Memory B cell (primary cell): ENCODE measurements around the gene GLP2R.
"Not testable (repeated sequence)": the region's sequence is repeated elsewhere in the genome, so short reads cannot be mapped to it uniquely, and the experiment has no call there.

Experiments used
- ATAC-seq: fragments of 150-1000 bp; cut with Tn5 transposase; 2 replicates; pipeline ENCODE4 v1.10.0; 2021; ENCODE audit warnings: low read depth, mild to moderate bottlenecking, moderate library complexity
- DNase-seq, 2 donors: peaks; one replicate each; pipeline ENCODE4 v3.0.0; 2022; ENCODE audit warnings: low spot score in 2 of 2
- H3K27ac Mint-ChIP-seq: one replicate; pipeline ENCODE4 v1.8.0; 2022; ENCODE audit warnings: mild to moderate bottlenecking, moderate library complexity, mixed read lengths
- H3K27me3 Mint-ChIP-seq: one replicate; pipeline ENCODE4 v1.8.0; 2022; ENCODE audit warnings: mixed read lengths
- H3K36me3 Mint-ChIP-seq: one replicate; pipeline ENCODE4 v1.8.0; 2022; ENCODE audit warnings: mild to moderate bottlenecking, mixed read lengths
- H3K4me1 Mint-ChIP-seq: one replicate; pipeline ENCODE4 v1.8.0; 2022; ENCODE audit warnings: mixed read lengths
- H3K4me3 Mint-ChIP-seq: one replicate; pipeline ENCODE4 v1.8.0; 2022; ENCODE audit warnings: mild to moderate bottlenecking, moderate library complexity, mixed read lengths
- H3K9me3 Mint-ChIP-seq: one replicate; pipeline ENCODE4 v1.8.0; 2022; ENCODE audit warnings: mixed read lengths

GLP2R gene, protein sequence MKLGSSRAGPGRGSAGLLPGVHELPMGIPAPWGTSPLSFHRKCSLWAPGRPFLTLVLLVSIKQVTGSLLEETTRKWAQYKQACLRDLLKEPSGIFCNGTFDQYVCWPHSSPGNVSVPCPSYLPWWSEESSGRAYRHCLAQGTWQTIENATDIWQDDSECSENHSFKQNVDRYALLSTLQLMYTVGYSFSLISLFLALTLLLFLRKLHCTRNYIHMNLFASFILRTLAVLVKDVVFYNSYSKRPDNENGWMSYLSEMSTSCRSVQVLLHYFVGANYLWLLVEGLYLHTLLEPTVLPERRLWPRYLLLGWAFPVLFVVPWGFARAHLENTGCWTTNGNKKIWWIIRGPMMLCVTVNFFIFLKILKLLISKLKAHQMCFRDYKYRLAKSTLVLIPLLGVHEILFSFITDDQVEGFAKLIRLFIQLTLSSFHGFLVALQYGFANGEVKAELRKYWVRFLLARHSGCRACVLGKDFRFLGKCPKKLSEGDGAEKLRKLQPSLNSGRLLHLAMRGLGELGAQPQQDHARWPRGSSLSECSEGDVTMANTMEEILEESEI

DNA sequence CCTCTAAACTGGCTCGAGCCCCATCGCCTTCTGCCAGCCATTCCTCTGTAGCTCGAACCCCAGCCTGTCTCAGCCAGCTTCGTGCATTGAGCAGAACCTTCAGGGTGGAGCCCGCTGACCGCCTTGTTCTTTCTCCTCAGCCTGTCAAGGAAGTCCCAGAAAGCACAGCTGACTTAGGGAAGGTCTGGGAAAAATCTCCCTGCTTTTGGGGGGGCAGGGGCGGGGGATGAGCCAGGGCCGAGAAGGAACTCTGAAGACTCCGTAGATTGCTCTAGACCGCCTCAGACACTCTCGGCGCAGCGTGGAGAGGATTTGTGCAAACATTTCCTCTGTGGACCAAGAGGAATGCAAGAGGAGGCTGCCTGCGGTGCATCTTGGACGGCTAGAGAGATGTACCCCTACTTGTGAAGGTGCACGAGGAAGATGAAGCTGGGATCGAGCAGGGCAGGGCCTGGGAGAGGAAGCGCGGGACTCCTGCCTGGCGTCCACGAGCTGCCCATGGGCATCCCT lies at the start of gene GLP2R:
Gene GLP2R, plus strand, starts transcription at position 284 of the 510 bp plus-strand sequence. Its CDS starts 140 bp downstream, at position 424.
- Mint-ChIP-seq H3K9me3 (peaks cover 3% of the 10 kb centered on the region), H3K27ac (no peak within 1 kb of the TSS), H3K27me3 (peaks cover 3% of the 10 kb centered on the region), H3K4me1 (no peaks in the 10 kb centered on the region), H3K4me3 (no peak within 1 kb of the TSS), H3K36me3 (no peaks in the 10 kb centered on the region)
- no peak for ATAC-seq
- no peak for DNase-seq

DNA sequence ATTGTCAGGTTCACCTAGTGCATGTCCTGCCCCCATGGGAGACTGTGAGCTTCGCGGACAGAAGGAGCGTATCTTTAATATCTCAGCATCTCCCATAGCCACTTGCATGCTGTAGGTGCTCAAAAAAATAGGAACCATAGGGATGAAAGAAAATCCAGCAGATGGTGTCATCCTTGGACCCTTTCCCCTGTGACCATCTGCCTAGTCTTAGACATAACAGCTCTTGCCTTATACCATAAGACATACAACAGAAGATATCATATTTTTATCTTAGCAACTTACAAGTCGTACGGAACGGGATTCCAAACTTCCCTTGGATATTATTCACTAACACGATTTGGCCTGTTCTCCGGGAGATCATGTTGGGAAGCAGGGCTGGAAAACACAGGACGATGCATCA lies 48.8 kb upstream of the GLP2R start:
- Mint-ChIP-seq H3K4me3 (no peak overlapping the region), H3K9me3 (peaks cover 3% of the 10 kb centered on the region), H3K4me1 (no peaks in the 10 kb centered on the region), H3K27ac (no peak overlapping the region), H3K27me3 (peaks cover 5% of the 10 kb centered on the region), H3K36me3 (no peaks in the 10 kb centered on the region)
- DNase-seq: no peak
- ATAC-seq: no peak

DNA sequence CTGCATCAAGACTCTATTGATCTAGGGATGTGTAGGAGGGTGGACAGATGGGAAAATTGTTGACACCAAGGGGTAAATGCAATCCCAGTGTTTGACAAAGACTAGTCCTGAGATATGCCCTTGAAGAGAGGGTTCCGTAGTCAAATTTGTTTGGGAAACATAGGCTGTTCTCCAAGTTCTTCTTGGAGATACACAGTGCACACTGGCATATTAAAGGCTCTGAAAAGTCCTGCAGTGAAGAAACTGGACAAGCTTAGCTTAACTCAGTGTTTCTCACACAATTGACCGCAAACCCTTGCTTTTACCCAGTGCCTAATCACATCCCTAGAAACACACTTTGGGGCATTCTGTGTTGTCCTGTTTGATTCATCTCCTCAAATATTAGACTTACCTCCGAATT lies 45.2 kb upstream of the GLP2R start:
- H3K4me3 Mint-ChIP-seq: no peak overlapping the region
- no peaks in the 10 kb centered on the region for H3K36me3 Mint-ChIP-seq
- DNase-seq (no peak), ATAC-seq (no peak)
- peaks cover 3% of the 10 kb centered on the region for H3K9me3 Mint-ChIP-seq
- no peaks in the 10 kb centered on the region for H3K4me1 Mint-ChIP-seq
- H3K27me3 Mint-ChIP-seq: peaks cover 9% of the 10 kb centered on the region
- no peak overlapping the region for H3K27ac Mint-ChIP-seq

DNA sequence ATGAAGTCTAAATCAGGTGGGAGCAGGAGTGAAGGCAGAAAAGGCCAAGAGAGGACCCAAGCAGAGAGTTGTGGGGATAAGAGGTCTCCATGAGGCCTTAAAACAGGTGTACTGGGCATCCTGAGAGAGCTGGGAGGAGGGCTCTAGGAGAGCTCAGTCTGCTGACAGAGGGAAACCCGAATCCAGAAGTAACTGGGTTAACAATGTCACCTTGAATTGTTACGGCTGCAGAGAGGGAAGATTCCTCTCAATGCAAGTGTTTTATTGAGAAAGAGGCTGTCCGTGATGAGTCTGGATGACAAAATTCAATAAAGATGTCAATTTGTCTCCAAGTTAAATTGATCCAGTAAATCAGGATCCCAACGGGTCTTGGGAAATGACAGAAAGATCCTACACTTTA lies 42.7 kb upstream of the GLP2R start:
- Mint-ChIP-seq H3K9me3 (no peaks in the 10 kb centered on the region), H3K27ac (no peak overlapping the region), H3K4me1 (no peaks in the 10 kb centered on the region), H3K36me3 (no peaks in the 10 kb centered on the region), H3K27me3 (peaks cover 6% of the 10 kb centered on the region), H3K4me3 (no peak overlapping the region)
- ATAC-seq (no peak), DNase-seq (no peak)

DNA sequence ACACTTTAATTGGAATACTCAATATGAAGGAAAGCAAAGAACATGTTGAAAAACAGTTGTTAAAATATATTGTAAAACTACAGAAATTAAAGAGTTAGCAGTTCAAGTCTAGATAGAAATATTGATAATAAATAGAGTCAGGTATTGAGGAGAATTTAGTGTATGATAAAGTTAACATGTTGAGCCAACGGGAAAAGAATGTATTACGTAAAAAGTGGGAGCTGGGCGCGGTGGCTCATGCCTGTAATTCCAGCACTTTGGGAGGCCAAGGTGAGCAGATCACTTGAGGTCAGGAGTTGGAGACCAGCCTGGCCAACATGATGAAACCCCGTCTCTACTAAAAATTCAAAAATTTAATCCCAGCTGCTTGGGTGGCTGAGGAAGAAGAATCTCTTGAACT lies 42.3 kb upstream of the GLP2R start:
- H3K27ac Mint-ChIP-seq, ATAC-seq, H3K36me3 Mint-ChIP-seq, DNase-seq, H3K4me1 Mint-ChIP-seq, H3K9me3 Mint-ChIP-seq, H3K4me3 Mint-ChIP-seq, H3K27me3 Mint-ChIP-seq: not testable (repeated sequence)

DNA sequence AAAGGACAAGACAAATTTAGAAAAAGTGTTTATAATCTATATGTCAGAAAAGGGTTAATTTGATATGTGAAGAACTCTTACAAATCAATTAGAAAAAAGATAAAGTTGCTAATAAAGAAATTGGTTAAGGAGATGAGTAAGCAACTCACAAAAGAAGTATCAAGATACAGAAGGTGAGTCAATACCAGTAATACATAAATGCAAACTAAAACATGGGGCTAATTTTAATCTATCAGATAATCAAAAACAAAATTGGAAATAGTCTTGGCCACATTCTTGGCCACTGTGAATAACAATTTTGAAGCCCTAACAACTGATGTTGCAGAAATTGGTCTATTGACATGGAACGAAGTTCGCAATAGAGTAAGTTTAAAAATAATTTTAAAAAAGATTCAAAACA lies 41.2 kb upstream of the GLP2R start:
- Mint-ChIP-seq H3K4me1 (no peaks in the 10 kb centered on the region), H3K27me3 (peaks cover 10% of the 10 kb centered on the region), H3K27ac (no peak overlapping the region), H3K36me3 (no peaks in the 10 kb centered on the region), H3K4me3 (no peak overlapping the region), H3K9me3 (no peaks in the 10 kb centered on the region)
- no peak for DNase-seq
- ATAC-seq: no peak

DNA sequence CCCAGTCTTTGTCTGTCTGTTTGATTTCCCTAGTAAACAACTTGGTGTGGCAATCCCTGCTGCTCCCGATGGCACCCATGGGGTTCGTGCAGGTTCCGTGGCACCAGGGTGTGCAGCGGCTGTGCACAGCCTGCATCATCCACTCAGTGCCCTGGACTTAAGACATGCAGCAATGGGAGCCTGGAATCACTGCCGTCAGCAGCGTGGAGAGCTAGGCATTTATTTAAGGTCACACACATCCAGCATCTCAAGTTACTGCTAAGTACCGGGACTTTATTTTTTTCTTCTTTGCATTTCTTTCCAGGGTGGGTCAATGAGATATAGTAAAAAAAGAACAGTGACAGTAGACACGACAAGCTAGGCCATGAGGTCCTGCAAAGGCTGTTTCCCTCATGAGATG lies 37.1 kb upstream of the GLP2R start:
- H3K4me3 Mint-ChIP-seq: no peak overlapping the region

DNA sequence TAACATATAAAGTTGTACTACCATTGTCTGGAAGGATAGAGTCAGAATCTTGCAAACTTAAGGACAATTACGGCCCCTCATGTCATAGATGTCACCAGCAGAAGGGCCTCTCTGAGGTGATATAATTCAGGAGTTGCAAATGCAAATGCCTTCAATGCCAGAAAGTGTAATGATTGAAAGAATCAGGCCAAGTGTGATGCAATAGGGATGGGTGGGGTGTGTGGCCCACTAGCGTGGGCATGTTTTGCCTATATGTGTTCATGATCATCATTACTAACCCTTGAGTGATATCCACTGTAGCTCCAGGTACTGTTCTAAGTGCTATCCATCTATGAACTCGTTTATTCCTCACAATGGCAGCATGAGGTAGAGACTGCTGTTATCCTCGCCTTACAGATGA lies 35.4 kb upstream of the GLP2R start:
- H3K4me1 Mint-ChIP-seq: no peaks in the 10 kb centered on the region
- H3K4me3 Mint-ChIP-seq: no peak overlapping the region
- ATAC-seq (no peak), DNase-seq (no peak)
- H3K9me3 Mint-ChIP-seq: no peaks in the 10 kb centered on the region
- H3K27me3 Mint-ChIP-seq: peaks cover 6% of the 10 kb centered on the region
- H3K36me3 Mint-ChIP-seq: no peaks in the 10 kb centered on the region
- H3K27ac Mint-ChIP-seq: no peak overlapping the region

More for the DNA sequence above, 37.1 kb upstream of the GLP2R start:
- Mint-ChIP-seq H3K9me3 (no peaks in the 10 kb centered on the region), H3K4me1 (no peaks in the 10 kb centered on the region), H3K36me3 (no peaks in the 10 kb centered on the region), H3K27me3 (peaks cover 6% of the 10 kb centered on the region), H3K27ac (no peak overlapping the region)
- DNase-seq (no peak), ATAC-seq (no peak)

DNA sequence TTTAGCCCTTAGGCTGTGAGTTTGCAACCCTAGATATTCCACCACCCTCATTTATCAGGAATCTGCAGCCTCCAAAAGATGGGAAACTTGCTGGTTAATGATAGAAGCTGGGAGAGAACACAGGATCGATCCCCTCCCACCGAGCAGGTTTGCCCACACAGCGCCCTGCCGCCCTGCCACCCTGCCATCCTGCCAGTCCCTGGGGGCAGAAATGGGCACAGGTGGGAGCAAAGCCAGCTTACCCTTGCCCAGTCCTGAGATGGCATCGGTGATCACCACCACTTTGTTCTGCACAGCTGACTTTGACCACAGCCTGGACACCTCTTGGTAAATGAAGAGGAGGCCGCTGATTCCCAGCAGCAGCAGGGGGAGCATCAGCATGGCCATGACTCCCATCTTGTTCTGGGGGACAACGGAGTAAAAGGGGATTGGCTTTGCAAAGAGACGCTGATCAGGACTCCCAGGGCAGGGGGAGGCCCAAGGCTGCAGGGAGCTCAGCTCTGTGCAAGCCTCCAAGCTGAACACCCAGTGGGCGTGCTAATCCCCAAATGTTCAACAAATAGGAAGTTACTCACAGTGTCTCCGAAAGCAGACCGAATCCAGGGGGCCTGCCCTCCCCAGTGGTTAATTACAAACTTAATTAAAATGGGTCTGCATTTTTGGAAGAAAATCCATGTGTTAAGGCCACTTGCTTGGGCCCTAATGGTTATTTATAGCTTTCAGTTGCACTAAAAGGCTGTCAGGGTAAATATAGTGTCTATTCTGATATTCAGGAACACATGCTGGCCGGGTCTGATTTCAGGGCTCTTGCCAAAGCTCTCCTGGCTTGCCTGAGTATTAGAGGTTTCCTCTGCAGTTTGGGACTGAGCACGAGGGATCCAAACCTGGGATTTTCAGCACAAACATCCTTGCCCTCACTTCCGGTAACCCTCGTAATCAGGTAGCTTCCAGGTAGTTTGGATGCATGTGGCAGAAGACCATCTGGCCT lies 34.5 kb upstream of the GLP2R start, which contains the start of gene DHRS7C:
Gene DHRS7C, minus strand, starts transcription at position 704 of the 988 bp plus-strand sequence. Its CDS starts 308 bp downstream, at position 396.
- Mint-ChIP-seq H3K9me3 (no peaks in the 10 kb centered on the region), H3K4me1 (no peaks in the 10 kb centered on the region), H3K27me3 (peaks cover 6% of the 10 kb centered on the region), H3K4me3 (no peak within 1 kb of the TSS), H3K36me3 (no peaks in the 10 kb centered on the region), H3K27ac (no peak within 1 kb of the TSS)
- DNase-seq (no peak), ATAC-seq (no peak)

DNA sequence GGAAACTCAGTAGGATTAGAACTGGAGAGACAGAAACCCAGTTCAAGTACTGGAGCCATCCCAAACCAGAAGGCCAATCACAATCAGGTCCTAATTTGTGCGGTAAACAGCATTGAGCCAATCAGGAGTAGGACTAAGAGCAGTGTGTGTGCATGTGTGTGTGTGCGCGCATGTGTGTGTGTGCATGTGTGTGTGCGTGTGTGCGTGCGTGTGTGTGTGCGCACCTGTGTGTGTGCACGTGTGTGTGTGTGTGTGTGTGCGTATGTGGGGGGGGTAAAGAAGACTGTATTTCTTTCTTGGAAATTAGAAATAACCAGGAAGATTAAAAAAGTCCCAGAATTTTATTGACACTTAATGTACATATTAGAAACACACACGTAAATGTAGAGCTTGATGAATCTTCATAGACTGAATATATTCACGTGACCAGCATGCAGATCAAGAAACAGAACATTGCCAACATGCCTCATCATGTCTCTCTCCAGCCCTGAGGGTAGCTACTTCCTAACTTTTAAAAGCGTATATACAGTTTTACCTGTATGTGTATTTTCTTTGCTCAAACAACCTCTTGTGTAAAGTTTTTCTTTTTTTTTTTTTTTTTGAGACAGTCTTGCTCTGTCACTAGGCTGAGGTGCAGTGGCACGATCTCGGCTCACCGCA lies 33.4 kb upstream of the GLP2R start:
- no peak for DNase-seq
- Mint-ChIP-seq H3K4me1 (no peaks in the 10 kb centered on the region), H3K27ac (no peak overlapping the region), H3K36me3 (no peaks in the 10 kb centered on the region), H3K4me3 (no peak overlapping the region), H3K27me3 (peaks cover 7% of the 10 kb centered on the region), H3K9me3 (no peaks in the 10 kb centered on the region)
- ATAC-seq: no peak

DNA sequence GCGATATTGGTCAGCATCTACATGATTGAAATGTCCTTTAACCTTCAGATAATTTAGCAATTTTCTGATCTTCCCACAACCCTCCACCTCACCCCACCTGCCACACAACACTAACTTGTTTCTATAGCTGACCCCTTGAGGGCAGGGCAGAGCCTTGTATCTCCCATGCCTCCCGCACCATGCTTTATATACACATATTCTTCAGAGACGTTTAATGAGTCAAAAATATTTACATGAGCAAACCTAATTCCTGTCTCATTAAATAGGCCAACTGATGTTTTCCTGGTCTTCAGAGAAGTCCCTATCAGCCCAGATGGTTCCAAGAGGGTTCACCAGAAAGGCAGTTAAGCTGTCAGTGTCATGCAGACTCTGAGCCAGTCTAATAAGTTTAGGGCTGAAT lies 27.7 kb upstream of the GLP2R start:
- no peaks in the 10 kb centered on the region for H3K36me3 Mint-ChIP-seq
- peaks cover 11% of the 10 kb centered on the region for H3K27me3 Mint-ChIP-seq
- H3K4me3 Mint-ChIP-seq: no peak overlapping the region
- ATAC-seq: no peak
- H3K27ac Mint-ChIP-seq: no peak overlapping the region
- peaks cover 1% of the 10 kb centered on the region for H3K9me3 Mint-ChIP-seq
- no peak for DNase-seq
- H3K4me1 Mint-ChIP-seq: no peaks in the 10 kb centered on the region

DNA sequence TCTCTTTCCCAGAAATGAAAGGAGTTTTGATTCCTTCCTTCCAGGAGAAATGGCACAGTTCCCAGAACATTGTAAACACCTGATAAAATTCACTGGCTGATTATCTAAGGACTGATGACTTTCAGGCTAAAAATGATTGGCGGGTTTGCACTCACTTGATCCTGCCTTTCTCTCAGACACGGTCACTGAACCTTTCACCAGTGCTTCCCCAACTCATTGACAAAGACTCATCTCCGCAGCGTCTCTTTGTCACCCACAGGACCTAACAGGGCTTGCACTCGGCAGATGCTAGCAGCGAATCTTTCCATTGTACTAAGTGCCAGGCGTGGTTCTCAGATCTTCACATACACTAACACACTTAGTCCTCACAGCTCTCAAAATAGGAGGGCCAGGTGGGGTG lies 27.0 kb upstream of the GLP2R start:
- ATAC-seq (no peak), DNase-seq (no peak)
- Mint-ChIP-seq H3K36me3 (no peaks in the 10 kb centered on the region), H3K4me3 (no peak overlapping the region), H3K9me3 (peaks cover 1% of the 10 kb centered on the region), H3K4me1 (no peaks in the 10 kb centered on the region), H3K27ac (no peak overlapping the region), H3K27me3 (peaks cover 11% of the 10 kb centered on the region)

DNA sequence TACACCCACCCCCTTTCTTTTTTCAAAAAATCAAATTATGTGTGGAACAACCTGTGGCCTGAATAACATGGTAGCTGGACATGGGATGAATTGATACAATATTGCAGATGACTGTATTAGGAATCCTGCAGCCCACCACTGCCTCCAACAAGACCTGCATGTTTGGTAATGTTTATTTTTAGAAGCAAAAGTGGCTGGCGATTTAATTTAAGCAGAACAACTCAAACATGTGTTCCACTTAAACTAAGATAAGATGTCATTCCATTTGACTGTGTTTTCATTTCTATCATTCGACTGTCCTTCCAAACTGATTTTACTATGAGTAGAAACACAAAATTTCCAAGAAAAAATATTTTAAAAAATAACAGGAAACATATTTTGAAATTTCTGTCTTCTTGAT lies 24.2 kb upstream of the GLP2R start:
- DNase-seq: no peak
- peaks cover 8% of the 10 kb centered on the region for H3K9me3 Mint-ChIP-seq
- no peak overlapping the region for H3K4me3 Mint-ChIP-seq

More for the DNA sequence above, 24.2 kb upstream of the GLP2R start:
- Mint-ChIP-seq H3K27me3 (peaks cover 14% of the 10 kb centered on the region), H3K27ac (no peak overlapping the region), H3K36me3 (no peaks in the 10 kb centered on the region), H3K4me1 (no peaks in the 10 kb centered on the region)
- ATAC-seq: no peak
